A673 (cell line): ENCODE data around the gene KDM4B. TPM values are rescaled to one million over a fixed set of nuclear protein-coding genes. Genes with fewer than 3 reads are reported as not detected.

Experiments used
- BruUV-seq: library from RNA; stranded (reverse); fragments of 400-500 nt; replicated peaks from 2 replicates; lab custom pipeline; 2021; lab: Mats Ljungman, UMichigan
- CTCF ChIA-PET: fragments of 300-600 bp; sonication (Branson Sonifier 250); formaldehyde crosslinking; loops from one replicate; lab custom pipeline; 2022; ENCODE audit warnings: antibody characterized with exemption; lab: Charles Lee
- POLR2A ChIA-PET: fragments of 300-600 bp; sonication (Branson Sonifier 250); formaldehyde crosslinking; loops from one replicate; lab custom pipeline; 2022; ENCODE audit warnings: antibody characterized with exemption; ENCODE audit not compliant: low non-redundant PET; lab: Charles Lee
- DNase-seq: peaks from one replicate; pipeline ENCODE4 v3.0.0-alpha.2; 2015; ENCODE audit warnings: low spot score
- H3K27ac ChIP-seq: fragments of 200-600 bp; sonication (generic); 2 replicates; pipeline ENCODE4 v1.5.1; 2016; ENCODE audit warnings: mixed run types, low read depth, mild to moderate bottlenecking, mixed read lengths, antibody characterized with exemption, low read length; ENCODE audit not compliant: poor library complexity, severe bottlenecking
- H3K27me3 ChIP-seq: fragments of 200-600 bp; sonication (generic); replicated peaks from 2 replicates; pipeline ENCODE4 v1.6.1; 2017; ENCODE audit warnings: mixed run types, low read depth, mild to moderate bottlenecking, mixed read lengths, antibody characterized with exemption, low read length; ENCODE audit not compliant: insufficient read depth, poor library complexity
- H3K36me3 ChIP-seq: fragments of 200-600 bp; sonication (generic); 2 replicates; pipeline ENCODE4 v1.6.1; 2016; ENCODE audit warnings: mixed run types, mild to moderate bottlenecking, mixed read lengths, antibody characterized with exemption, low read length; ENCODE audit not compliant: insufficient read depth, poor library complexity, severe bottlenecking
- H3K4me1 ChIP-seq: fragments of 200-600 bp; sonication (generic); 2 replicates; pipeline ENCODE4 v1.6.1; 2017; ENCODE audit warnings: mixed run types, mild to moderate bottlenecking, mixed read lengths, antibody characterized with exemption, low read length; ENCODE audit not compliant: insufficient read depth, poor library complexity, severe bottlenecking
- H3K4me3 ChIP-seq: fragments of 200-600 bp; sonication (generic); 2 replicates; pipeline ENCODE4 v1.5.1; 2016; ENCODE audit warnings: low read depth, mixed run types, mild to moderate bottlenecking, mixed read lengths, low read length; ENCODE audit not compliant: poor library complexity, severe bottlenecking
- H3K9me3 ChIP-seq: fragments of 200-600 bp; sonication (generic); 2 replicates; pipeline ENCODE4 v1.6.1; 2016; ENCODE audit warnings: mixed run types, low read depth, mild to moderate bottlenecking, mixed read lengths, antibody characterized with exemption, low read length; ENCODE audit not compliant: poor library complexity, severe bottlenecking
- EZH2 ChIP-seq: fragments of 200-600 bp; sonication (generic); IDR thresholded peaks from 2 replicates; pipeline ENCODE4 v1.6.1; 2017; ENCODE audit warnings: borderline replicate concordance, low read depth, mild to moderate bottlenecking, mixed read lengths, antibody characterized with exemption, low read length; ENCODE audit not compliant: poor library complexity, severe bottlenecking
- intact Hi-C: fragments of 100-400 bp; cut with micrococcal nuclease; formaldehyde crosslinking; loops from one replicate; pipeline ENCODE4 v1.10.0; 2022; ENCODE audit not compliant: unreplicated experiment
- total RNA-seq: library from RNA; stranded (reverse); gene quantifications from 2 replicates; pipeline ENCODE4 v1.2.3, GENCODE V29; 2021
- TF ChIP-seq, protein P1 (sequence below): fragments of 300-800, 200-600 bp; sonication (generic); conservative IDR thresholded peaks from 2 replicates; pipeline ENCODE4 v1.5.1; 2017; ENCODE audit warnings: low read depth, mild to moderate bottlenecking, antibody characterized with exemption, low read length, moderate library complexity, mixed read lengths

KDM4B gene
- total RNA-seq, 1 experiment from 2014 or later: 30.0 TPM

DNA sequence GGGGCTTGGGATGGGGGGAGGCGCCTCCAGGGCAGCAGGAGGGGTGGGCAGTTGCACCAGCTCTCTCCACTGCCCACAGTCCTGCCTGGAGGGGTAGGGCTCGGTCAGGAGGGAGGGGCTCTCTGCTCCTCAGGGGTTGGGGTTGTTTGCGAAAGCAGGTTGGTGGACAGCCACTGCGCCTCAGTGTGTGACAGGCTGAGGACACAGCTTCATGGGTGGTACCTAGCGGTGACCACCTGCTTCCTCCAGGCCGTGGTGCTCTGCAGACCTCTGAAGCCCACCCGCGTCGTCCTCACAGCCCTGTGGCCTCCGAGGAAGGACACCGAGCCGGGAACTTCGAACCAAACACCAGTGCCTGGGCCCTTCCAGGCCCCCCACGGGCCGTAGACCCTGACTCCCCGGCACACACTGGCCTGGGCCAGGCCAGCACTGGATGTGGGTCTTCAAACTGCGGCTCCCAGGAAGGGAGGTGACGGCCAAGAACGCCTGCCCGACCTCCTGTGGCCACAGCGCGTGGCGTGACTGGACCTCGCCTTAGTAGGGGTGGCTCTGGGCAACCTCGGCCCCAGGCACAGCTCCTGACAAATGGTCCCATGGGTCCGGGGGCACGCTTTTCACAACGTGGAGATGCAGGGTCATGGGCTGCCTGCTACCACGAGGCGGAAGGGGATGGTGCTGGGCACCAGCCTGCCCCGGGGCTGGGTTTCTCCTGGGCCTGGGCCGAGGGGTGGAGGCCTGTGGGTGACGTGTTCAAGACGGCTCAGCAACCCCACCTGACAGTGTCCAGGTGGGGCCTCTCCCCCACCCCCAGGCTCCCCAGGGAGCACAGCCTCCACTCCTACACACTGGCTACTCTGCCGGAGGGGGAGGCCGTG, 173.2 kb downstream of the KDM4B start:
- TF ChIP-seq EZH2: no peak
- TF ChIP-seq, protein P1, sequence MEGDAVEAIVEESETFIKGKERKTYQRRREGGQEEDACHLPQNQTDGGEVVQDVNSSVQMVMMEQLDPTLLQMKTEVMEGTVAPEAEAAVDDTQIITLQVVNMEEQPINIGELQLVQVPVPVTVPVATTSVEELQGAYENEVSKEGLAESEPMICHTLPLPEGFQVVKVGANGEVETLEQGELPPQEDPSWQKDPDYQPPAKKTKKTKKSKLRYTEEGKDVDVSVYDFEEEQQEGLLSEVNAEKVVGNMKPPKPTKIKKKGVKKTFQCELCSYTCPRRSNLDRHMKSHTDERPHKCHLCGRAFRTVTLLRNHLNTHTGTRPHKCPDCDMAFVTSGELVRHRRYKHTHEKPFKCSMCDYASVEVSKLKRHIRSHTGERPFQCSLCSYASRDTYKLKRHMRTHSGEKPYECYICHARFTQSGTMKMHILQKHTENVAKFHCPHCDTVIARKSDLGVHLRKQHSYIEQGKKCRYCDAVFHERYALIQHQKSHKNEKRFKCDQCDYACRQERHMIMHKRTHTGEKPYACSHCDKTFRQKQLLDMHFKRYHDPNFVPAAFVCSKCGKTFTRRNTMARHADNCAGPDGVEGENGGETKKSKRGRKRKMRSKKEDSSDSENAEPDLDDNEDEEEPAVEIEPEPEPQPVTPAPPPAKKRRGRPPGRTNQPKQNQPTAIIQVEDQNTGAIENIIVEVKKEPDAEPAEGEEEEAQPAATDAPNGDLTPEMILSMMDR: no peak
- no peak overlapping the region for H3K27ac ChIP-seq
- no peak overlapping the region for H3K4me3 ChIP-seq
- H3K36me3 ChIP-seq: peaks cover 19% of the 10 kb centered on the region
- H3K27me3 ChIP-seq: no peaks in the 10 kb centered on the region
- no peaks in the 10 kb centered on the region for H3K9me3 ChIP-seq
- no TSS peak for BruUV-seq
- CTCF ChIA-PET: interaction anchor here (0.9 kb wide), 1 partner anchor 94 kb away, joined by 3 read pairs; no protein-coding TSS in a partner anchor
- POLR2A ChIA-PET: no interaction called here
- H3K4me1 ChIP-seq: peaks cover 8% of the 10 kb centered on the region
- no peak for DNase-seq
- intact Hi-C loops: no loop called here

DNA sequence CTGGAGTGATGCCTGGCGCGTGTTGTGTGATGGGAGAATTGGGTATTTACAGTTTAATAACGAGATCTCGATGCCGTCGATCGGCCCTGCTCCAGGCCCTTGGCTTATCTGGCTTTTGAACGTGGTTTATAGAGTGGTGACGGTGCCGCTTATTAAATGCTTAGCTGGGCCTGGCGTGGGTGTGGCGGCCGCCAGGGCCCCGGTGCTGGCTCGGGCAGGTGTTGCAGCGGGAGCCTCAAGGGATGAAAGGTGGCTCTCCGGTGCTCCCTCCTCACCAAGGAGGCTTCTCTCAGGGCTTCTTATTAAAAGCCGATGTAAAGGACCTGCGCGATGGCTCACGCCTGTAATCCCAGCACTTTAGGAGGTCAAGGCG, 173.8 kb downstream of the KDM4B start:
- peaks cover 14% of the 10 kb centered on the region for H3K4me1 ChIP-seq
- no TSS peak for BruUV-seq
- no peak overlapping the region for H3K27ac ChIP-seq
- DNase-seq: no peak
- H3K36me3 ChIP-seq: peaks cover 13% of the 10 kb centered on the region
- H3K9me3 ChIP-seq: no peaks in the 10 kb centered on the region
- POLR2A ChIA-PET: no interaction called here
- CTCF ChIA-PET: no interaction called here
- intact Hi-C loops: no loop called here
- no peaks in the 10 kb centered on the region for H3K27me3 ChIP-seq
- no peak overlapping the region for H3K4me3 ChIP-seq
- TF ChIP-seq, protein P1: no peak
- no peak for TF ChIP-seq EZH2

DNA sequence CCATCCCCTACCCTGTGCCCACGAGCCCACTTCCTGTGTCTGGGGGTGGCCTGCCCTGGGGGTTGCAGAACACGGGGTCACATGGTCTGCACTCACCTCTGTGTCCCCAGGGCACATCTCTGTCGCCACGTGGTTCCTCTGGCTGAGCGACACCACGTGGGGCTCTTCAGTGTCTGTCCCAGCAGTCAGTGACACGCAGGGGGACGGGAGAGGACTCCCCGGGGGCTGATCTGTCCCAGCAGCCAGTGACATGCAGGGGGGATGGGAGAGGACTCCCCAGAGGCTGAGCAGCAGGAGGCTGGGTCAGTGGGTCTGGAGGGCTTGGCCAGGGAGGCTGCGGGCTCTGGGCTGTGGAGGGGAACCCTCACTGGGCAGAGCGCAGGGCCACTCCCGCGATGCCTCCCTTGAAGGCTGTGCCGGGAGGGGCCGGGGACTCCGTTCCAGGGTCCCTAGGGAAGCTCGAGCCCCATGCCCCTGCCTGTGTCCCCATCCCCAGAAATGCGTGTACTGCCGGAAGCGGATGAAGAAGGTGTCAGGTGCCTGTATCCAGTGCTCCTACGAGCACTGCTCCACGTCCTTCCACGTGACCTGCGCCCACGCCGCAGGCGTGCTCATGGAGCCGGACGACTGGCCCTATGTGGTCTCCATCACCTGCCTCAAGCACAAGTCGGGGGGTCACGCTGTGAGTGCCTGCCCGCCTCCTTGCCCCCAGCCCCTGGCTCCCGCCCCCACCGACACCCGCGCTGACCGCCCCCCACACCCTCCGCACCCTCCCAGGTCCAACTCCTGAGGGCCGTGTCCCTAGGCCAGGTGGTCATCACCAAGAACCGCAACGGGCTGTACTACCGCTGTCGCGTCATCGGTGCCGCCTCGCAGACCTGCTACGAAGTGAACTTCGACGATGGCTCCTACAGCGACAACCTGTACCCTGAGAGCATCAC, 174.8 kb downstream of the KDM4B start:
- CTCF ChIA-PET: interaction anchor here (0.6 kb wide), 1 partner anchor 111 kb away, joined by 4 read pairs; no protein-coding TSS in a partner anchor
- TF ChIP-seq, protein P1: no peak
- no peak for TF ChIP-seq EZH2
- Histone ChIP-seq H3K4me3 (no peak overlapping the region), H3K27ac (no peak overlapping the region), H3K27me3 (no peaks in the 10 kb centered on the region), H3K4me1 (peaks cover 23% of the 10 kb centered on the region), H3K9me3 (no peaks in the 10 kb centered on the region), H3K36me3 (peaks cover 4% of the 10 kb centered on the region)
- no peak for DNase-seq
- POLR2A ChIA-PET: no interaction called here
- BruUV-seq: no TSS peak
- intact Hi-C loops: no loop called here
